ENCODE measurements around the gene GRP. TPM values are rescaled to one million over a fixed set of nuclear protein-coding genes. Genes with fewer than 3 reads are reported as not detected.

Gene GRP
- polyA plus RNA-seq, 2 of the 4 experiments (the other 2 are of a cell fraction) = not detected

DNA sequence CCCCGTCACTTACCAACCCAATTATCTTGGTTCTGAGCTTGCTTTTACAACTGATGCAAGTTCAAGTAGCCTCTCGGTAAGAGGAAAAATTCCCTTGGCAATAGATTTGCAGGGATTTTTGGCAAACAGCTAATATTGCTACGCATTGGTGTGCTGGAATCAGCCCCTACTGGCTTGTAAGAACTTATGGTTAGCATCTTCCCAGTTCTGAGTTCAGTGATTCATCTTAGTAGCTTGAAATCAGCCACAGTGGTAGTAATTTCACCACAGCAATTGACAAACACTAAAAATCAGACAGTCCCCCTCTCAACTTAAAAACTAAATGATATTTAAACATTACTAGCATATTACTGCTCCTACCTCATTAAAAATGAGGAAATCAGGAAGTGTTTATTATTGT lies 59.2 kb downstream of the GRP start (continued):
- TF ChIP-seq, protein P1, sequence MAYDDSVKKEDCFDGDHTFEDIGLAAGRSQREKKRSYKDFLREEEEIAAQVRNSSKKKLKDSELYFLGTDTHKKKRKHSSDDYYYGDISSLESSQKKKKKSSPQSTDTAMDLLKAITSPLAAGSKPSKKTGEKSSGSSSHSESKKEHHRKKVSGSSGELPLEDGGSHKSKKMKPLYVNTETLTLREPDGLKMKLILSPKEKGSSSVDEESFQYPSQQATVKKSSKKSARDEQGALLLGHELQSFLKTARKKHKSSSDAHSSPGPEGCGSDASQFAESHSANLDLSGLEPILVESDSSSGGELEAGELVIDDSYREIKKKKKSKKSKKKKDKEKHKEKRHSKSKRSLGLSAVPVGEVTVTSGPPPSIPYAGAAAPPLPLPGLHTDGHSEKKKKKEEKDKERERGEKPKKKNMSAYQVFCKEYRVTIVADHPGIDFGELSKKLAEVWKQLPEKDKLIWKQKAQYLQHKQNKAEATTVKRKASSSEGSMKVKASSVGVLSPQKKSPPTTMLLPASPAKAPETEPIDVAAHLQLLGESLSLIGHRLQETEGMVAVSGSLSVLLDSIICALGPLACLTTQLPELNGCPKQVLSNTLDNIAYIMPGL (CRISPR knock-in tag; IDR thresholded peaks at IDR 0.05; ENCODE audit: borderline replicate concordance) = no peak
- no peak for TF ChIP-seq CBX8 (IDR thresholded peaks at IDR 0.05)

DNA sequence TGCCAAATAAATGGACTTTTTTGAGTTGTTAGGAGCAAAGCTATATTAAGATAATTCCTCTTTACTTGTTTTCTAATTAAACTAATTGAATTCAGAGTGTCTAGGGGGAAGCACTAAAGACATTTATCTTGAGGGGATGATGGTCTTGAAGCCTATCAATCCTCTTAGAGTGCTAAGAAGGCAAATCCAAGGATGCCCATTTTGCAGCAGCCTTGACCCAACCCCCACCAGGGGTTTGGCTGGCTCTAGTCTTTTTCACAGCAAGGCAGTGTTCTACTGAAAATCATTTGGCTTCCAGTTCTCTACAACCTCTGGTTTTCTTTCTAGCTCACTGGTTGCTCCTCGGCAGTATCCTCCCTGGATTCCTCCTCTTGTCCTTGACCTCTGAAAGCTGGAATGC lies 59.8 kb downstream of the GRP start:
- 43% methylated on average over 1 of the region's 1 CpG for WGBS (ENCODE audit: missing lambda C conversion rate)
- no peak overlapping the region for H3K27ac ChIP-seq
- POLR2A ChIA-PET = no interaction called here
- FAIRE-seq (no peak), ATAC-seq (no peak), DNase-seq (ENCODE audit: low read depth in 1 of 2, low spot score in 1 of 2) (no peak)
- TF ChIP-seq, protein P2, sequence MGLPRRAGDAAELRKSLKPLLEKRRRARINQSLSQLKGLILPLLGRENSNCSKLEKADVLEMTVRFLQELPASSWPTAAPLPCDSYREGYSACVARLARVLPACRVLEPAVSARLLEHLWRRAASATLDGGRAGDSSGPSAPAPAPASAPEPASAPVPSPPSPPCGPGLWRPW (IDR thresholded peaks at IDR 0.05) = no peak
- TF ChIP-seq, protein P3, sequence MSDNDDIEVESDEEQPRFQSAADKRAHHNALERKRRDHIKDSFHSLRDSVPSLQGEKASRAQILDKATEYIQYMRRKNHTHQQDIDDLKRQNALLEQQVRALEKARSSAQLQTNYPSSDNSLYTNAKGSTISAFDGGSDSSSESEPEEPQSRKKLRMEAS (IDR thresholded peaks at IDR 0.05) = no peak
- TF ChIP-seq MYC (IDR thresholded peaks at IDR 0.05; ENCODE audit: borderline replicate concordance, low read length) = no peak
- no peak for TF ChIP-seq KDM1A (IDR thresholded peaks at IDR 0.05; ENCODE audit: low read depth)
- no peak for TF ChIP-seq CBX2 (IDR thresholded peaks at IDR 0.05; ENCODE audit: borderline replicate concordance, low read depth)
- TF ChIP-seq RARB (CRISPR knock-in tag; IDR thresholded peaks at IDR 0.05) = no peak
- no peak overlapping the region for H3K4me3 ChIP-seq
- CTCF ChIA-PET = interaction anchor here (1.3 to 3.0 kb wide), 3 partner anchors 10 to 123 kb away, joined by 3 to 17 read pairs (median 3); no protein-coding TSS in a partner anchor
- no peak overlapping the region for H3K4me2 ChIP-seq
- H3K9me3 ChIP-seq = no peaks in the 10 kb centered on the region
- H3K4me1 ChIP-seq = no peaks in the 10 kb centered on the region

Other genes with a start within 250 kb of the GRP start
- 51.4 and 94.9 TPM in 2 replicates for gene SEC11C, start 80.3 kb upstream of the GRP start, polyA plus RNA-seq (2011; rRNA removed)
- gene SEC11C, start 80.3 kb upstream of the GRP start, polyA plus RNA-seq (2017; fragmentation: RNase III; extraction: RNeasy Plus Mini Kit Qiagen cat#74134 plus additional on column Dnase treatment) = 65.1 to 71.1 TPM (median 66.5 TPM) in 3 replicates
- not detected in 2 replicates for gene RAX, start 53.3 kb downstream of the GRP start, polyA plus RNA-seq (2011; rRNA removed)
- not detected in 3 replicates for gene RAX, start 53.3 kb downstream of the GRP start, polyA plus RNA-seq (2017; fragmentation: RNase III; extraction: RNeasy Plus Mini Kit Qiagen cat#74134 plus additional on column Dnase treatment)
- gene CPLX4, start 98.5 kb downstream of the GRP start, polyA plus RNA-seq (2011; rRNA removed) = not detected in 2 replicates
- gene CPLX4, start 98.5 kb downstream of the GRP start, polyA plus RNA-seq (2017; fragmentation: RNase III; extraction: RNeasy Plus Mini Kit Qiagen cat#74134 plus additional on column Dnase treatment) = not detected in 3 replicates
- 73.4 and 94.0 TPM in 2 replicates for gene LMAN1, start 139.1 kb downstream of the GRP start, polyA plus RNA-seq (2011; rRNA removed)
- 53.7 to 56.2 TPM (median 56.0 TPM) in 3 replicates for gene LMAN1, start 139.1 kb downstream of the GRP start, polyA plus RNA-seq (2017; fragmentation: RNase III; extraction: RNeasy Plus Mini Kit Qiagen cat#74134 plus additional on column Dnase treatment)